ENCODE measurements around the gene HOXA6. TPM values are rescaled to one million over a fixed set of nuclear protein-coding genes. Genes with fewer than 3 reads are reported as not detected.

HOXA6 gene
- total RNA-seq, 1 donor from 2014 or later, result 6.5 TPM

DNA sequence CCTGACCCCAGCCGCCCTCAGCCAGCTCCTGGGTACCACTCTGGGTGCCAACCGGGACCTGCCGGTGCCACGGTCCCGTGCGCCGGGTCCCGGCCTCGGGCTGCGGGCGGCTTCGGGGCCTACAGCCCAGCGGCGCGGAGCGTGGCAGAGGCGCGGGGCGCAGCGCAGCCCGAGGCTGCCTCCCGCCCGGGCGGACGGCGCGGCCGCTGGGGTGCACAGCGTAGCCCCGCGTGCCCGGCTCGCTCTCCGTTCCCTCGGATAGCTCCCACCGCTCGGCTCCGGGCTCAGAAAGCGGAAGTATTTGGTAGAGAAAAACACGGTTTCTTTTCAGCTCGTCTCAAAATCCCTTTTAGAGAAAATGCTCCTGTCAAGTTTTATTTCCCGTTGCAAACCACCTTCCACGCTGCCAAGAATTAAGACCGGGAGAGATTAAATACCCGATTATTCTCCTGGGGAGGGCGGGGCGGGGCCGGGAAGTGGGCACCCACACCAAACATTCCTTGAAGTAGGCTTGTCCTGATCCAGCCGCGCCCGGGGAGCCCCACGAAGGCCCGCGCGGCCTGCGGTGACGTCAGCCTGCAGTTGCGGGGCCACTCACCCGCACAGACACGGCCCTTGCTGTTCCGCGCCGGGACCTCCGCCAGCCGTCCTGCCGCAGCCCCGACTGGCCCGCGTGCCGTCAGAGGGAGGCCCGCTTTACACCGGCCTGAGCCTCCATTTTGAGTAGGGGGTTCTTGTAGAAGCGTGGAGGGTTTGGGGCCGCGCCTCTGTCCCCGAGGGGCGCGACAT, 45.2 kb upstream of the HOXA6 start:
- Histone ChIP-seq H3K27me3 (peaks cover 100% of the 10 kb centered on the region), H3K36me3 (no peaks in the 10 kb centered on the region), H3K9me3 (no peaks in the 10 kb centered on the region), H3K4me3 (peak overlapping the region; percentile 29), H3K27ac (no peak overlapping the region), H3K4me1 (peaks cover 28% of the 10 kb centered on the region)
- peak; percentile 69 for DNase-seq
- peak; percentile 60 for ATAC-seq
- TF ChIP-seq CTCF (IDR thresholded peaks at IDR 0.05), result no peak
- intact Hi-C loops (cut with DNase I), result no loop called here

DNA sequence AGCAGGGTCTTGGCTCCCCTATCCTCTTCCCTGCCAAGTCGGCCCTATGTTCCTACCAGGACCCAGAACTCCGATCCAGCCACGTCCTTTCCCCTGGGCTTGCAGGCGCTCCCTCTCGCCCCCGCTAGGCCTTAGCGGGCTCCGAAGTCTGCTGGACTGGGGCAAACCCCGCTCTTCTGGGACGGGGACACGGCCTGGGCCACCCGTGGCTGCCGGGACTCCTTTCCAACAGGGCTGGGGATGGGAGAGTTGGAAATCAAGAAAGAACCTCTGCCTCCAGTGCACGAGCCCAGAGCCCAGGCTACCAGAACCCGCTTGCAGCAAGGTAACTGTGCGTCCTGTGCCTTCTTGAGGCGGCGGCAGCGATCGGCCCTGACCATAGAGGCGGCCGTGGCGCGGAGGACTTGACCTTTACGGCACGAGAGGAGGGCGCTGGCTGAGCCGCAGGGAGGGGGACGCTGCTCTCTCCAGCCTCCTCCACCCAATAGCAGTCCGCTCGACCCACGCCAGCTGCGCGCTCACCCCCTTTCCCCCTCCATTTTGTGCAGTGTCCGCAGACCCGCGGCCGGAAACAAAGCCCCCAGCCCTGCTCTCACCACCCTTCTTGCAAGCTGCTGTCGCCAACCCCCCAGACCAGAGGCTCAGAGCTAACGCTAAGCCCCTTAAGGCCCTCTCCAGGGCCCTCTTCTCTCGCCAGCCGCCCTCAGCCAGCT, 44.4 kb upstream of the HOXA6 start:
- ATAC-seq (no peak), DNase-seq (peak; percentile 61)
- H3K27me3 ChIP-seq, result peaks cover 100% of the 10 kb centered on the region
- H3K9me3 ChIP-seq, result no peaks in the 10 kb centered on the region
- no peak for TF ChIP-seq CTCF (IDR thresholded peaks at IDR 0.05)
- H3K27ac ChIP-seq, result no peak overlapping the region
- peaks cover 32% of the 10 kb centered on the region for H3K4me1 ChIP-seq
- intact Hi-C loops (cut with DNase I), result no loop called here
- H3K4me3 ChIP-seq, result no peak overlapping the region
- no peaks in the 10 kb centered on the region for H3K36me3 ChIP-seq

- peak; percentile 46 for DNase-seq
- H3K36me3 ChIP-seq, result no peaks in the 10 kb centered on the region
- H3K9me3 ChIP-seq, result no peaks in the 10 kb centered on the region
- peaks cover 32% of the 10 kb centered on the region for H3K4me1 ChIP-seq
- no peak for TF ChIP-seq CTCF (IDR thresholded peaks at IDR 0.05)
- ATAC-seq, result no peak
- intact Hi-C loops (cut with DNase I), result no loop called here
- no peak overlapping the region for H3K27ac ChIP-seq
- H3K4me3 ChIP-seq, result no peak overlapping the region
- peaks cover 100% of the 10 kb centered on the region for H3K27me3 ChIP-seq
Observed at GRCh38 chr7:27191161-27191731, 43.7 kb upstream of the HOXA6 start.

DNA sequence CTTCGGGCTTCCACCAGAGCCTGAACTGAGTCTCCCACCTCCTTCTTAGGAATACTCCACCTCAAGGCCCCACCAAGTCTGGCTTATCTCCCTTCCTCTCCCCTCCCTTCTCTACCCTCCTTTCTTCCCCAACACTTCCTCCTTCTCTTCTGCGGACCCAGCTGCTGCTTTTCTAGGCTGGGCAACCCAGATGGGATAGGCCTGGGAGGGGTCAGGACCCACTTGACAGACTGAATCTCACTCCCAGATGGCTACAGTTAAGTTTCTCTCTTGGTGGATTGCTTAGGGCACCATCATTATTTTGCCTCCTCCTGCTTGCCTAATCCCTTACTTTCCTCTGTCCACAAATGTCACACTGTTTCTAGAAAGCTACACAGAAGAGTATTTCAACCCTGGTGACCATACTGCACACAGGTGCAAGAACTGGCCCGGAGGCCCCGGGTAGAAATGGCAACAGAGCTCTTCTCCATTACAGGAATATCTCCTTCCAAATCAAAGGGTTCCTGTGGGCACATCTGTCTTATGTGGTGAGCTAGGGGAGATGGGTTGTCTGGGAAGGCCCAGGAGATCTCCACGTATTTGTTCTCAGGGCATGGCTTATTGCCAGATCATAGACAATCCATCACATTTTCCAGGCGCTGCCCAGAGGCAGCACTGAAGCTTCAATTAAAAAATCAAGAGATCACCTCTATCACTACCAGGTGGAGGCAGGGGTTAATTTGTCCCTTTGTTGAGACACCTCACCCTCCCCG, 42.6 kb upstream of the HOXA6 start:
- no peak for TF ChIP-seq CTCF (IDR thresholded peaks at IDR 0.05)
- Histone ChIP-seq H3K27me3 (peaks cover 100% of the 10 kb centered on the region), H3K9me3 (no peaks in the 10 kb centered on the region), H3K27ac (no peak overlapping the region), H3K4me1 (peaks cover 39% of the 10 kb centered on the region), H3K4me3 (no peak overlapping the region), H3K36me3 (no peaks in the 10 kb centered on the region)
- intact Hi-C loops (cut with DNase I), result no loop called here
- DNase-seq, result no peak
- ATAC-seq, result no peak

GRCh38 chr7:27189295-27189996, 41.9 kb upstream of the HOXA6 start:
- H3K27me3 ChIP-seq, result peaks cover 100% of the 10 kb centered on the region
- DNase-seq, result peak; percentile 57
- no peak for ATAC-seq
- intact Hi-C loops (cut with DNase I), result no loop called here
- peak overlapping the region; percentile 25 for H3K4me3 ChIP-seq
- no peaks in the 10 kb centered on the region for H3K36me3 ChIP-seq
- peaks cover 39% of the 10 kb centered on the region for H3K4me1 ChIP-seq
- TF ChIP-seq CTCF (IDR thresholded peaks at IDR 0.05), result no peak
- no peak overlapping the region for H3K27ac ChIP-seq
- H3K9me3 ChIP-seq, result no peaks in the 10 kb centered on the region
